ENCODE measurements around the gene FOXS1.

DNA sequence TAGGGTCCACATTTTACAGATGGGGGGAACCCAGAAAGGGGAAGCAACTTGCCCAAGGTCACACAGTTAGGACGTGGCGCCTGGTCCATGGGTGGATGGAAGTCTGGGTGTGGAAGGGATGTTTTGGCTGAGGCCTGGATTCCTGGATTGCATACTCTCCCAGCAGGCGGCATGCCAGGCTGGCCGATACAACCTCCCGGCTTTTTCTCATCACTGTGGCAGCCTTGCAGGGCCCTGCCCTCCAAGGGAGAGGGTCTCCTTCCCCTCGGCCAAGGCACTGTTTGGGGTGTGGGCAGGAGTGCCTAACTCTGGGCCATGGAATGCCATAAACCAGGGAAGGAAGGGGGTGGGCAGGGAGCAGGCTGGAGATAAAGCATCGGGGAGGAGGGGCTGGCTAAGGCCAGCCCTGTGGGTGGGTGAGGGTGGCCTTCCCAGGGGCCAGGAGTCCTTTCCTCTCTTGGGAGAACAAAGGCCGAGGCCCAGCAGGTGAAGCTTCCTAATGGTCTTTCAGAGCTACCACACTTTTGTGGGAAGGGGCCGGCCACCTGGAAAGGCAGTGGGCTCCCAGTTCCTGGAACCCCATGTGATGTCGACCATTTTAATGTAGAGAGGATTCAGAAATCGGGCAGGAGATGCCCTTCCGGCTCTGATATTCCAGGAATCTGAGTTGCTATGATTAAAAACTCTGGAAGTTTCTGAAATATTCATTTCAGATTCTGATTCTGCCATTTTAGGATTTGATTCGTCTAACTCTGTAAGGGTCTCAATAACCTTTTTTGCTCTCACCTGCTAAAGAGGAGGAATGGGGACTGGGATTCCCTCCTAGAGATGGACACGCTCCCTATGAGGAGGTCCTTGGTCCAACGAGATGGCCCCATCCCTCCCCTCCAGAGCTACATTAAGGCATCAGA, 4.2 kb downstream of the FOXS1 start:
- TF ChIP-seq EZH2phosphoT487 (IDR thresholded peaks at IDR 0.05; ENCODE audit: low read depth, severe bottlenecking, unreplicated experiment) = no peak
- TF ChIP-seq, protein P1, sequence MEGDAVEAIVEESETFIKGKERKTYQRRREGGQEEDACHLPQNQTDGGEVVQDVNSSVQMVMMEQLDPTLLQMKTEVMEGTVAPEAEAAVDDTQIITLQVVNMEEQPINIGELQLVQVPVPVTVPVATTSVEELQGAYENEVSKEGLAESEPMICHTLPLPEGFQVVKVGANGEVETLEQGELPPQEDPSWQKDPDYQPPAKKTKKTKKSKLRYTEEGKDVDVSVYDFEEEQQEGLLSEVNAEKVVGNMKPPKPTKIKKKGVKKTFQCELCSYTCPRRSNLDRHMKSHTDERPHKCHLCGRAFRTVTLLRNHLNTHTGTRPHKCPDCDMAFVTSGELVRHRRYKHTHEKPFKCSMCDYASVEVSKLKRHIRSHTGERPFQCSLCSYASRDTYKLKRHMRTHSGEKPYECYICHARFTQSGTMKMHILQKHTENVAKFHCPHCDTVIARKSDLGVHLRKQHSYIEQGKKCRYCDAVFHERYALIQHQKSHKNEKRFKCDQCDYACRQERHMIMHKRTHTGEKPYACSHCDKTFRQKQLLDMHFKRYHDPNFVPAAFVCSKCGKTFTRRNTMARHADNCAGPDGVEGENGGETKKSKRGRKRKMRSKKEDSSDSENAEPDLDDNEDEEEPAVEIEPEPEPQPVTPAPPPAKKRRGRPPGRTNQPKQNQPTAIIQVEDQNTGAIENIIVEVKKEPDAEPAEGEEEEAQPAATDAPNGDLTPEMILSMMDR (IDR thresholded peaks at IDR 0.05; ENCODE audit: poor library complexity) = no peak
